Retinal pigment epithelial cell (primary cell): Measurements from ENCODE around the gene ECE2.

Experiments
- DNase-seq: peaks from one replicate; pipeline ENCODE4 v3.0.0-alpha.2; 2010; ENCODE audit warnings: low read depth
- H3K4me3 ChIP-seq: 2 replicates; pipeline ENCODE4 v1.5.1; 2011; ENCODE audit warnings: mild to moderate bottlenecking, low read length, control low read depth, moderate library complexity
- CTCF ChIP-seq: conservative IDR thresholded peaks from 2 replicates; pipeline ENCODE4 v1.5.1; 2011; ENCODE audit warnings: low read depth, low read length, control low read depth, inconsistent platforms

The ECE2 gene

DNA sequence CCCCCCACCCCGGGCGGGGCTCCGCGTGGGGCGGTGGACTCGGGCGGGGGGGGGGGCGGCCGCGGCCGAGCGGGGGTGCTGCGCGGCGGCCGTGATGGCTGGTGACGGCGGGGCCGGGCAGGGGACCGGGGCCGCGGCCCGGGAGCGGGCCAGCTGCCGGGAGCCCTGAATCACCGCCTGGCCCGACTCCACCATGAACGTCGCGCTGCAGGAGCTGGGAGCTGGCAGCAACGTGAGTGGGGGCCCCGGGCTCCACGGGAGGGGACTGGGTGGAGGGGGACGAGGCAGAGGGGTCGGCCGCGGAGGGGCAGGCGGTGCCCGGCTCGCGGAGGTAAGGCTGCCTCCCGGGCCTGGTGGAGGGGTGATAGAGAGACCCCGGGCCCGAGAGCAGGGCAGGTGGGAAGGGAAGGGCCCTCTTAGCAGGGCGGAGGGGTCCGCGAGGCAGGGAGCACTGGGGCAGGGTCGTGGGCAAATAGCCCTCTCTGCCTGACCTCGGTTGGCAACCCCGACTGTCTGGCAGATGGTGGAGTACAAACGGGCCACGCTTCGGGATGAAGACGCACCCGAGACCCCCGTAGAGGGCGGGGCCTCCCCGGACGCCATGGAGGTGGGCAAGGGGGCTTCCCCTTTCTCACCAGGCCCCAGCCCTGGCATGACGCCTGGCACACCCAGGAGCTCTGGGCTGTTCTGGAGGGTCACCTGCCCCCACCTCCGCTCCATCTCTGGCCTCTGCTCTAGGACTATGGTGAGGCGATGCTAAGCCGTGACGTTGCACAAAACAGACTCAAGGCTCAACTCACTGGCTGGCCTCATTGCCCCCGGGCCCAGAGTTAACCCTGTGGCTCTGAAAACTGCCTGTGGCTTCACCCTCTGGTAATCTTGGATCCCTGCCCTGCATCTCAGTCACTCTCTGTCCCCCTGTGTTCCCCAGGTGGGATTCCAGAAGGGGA, at the start of gene ECE2:
ECE2 (plus strand) TSS at position 62 of the 950 bp plus-strand sequence; CDS start at position 194, 132 bp downstream.
- DNase-seq: no peak
- TF ChIP-seq CTCF: no peak
- H3K4me3 ChIP-seq: peak within 1 kb of the TSS; percentile 23

DNA sequence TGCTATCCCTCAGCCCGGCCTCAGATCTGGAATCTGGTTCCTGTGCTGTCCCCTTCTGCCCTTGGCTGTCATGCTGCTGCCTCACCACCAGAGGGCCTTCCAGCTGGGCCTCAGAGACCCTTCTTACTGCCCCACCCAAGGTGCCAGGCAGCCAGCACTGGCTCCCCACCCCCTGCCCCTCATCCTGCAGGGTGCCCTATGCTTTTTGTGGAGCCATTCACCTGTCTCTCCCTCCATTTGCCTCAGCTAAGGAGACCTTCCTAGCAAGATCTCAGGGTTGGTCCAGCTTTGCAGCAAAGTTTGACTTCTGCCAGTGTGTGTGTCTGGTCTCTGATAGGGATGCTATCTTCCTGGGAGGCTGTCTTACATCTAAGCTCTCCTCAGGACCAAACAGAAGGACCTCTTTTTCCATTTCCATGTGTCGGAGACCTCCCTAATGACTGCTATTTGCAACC, 48.3 kb upstream of the ECE2 start:
- TF ChIP-seq CTCF: peak; percentile 92
- H3K4me3 ChIP-seq: no peak overlapping the region
- no peak for DNase-seq

DNA sequence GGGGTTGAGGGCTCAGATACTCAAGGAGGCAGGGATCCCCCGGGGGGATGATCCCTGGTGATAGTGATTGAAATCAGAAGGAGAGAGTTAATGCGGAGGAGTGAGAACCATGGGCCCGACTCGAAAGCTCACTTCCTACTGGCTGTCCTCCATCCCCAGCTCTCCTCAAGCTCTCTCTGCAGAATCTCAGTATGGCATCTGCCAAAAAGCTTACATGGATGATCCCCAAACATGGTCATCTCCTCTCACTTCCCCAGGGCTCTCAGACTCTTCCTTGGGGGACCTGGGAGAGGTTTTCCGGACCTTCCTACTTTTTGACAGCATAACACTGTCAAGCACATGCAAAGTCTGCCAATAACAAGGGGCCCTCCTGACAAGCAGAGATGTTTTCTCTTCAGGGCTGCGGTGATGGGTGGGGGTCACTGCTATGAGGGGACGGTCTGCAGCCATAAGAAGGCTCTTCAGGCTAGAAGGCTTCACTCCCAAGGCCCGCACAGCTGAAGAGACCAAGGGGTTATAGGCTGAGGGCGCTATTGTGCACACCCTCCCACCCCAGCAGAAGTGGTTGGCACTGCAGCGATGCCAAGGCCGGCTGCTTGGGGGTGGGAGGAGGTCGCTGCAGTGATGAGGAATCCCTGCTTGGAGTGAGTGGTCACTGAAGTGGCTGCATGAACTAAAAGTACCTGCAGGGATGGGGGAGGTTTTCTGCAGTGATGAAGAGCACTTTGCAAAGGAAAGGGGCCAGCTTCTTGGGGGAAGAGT, 47.3 kb upstream of the ECE2 start:
- H3K4me3 ChIP-seq: no peak overlapping the region
- TF ChIP-seq CTCF: no peak
- no peak for DNase-seq

- H3K4me3 ChIP-seq: peak within 1 kb of the TSS; percentile 29
- no peak for TF ChIP-seq CTCF
- DNase-seq: no peak
Observed at GRCh38 chr3:184229394-184230080, 46.3 kb upstream of the ECE2 start, which contains the start of gene VWA5B2. TSS of gene VWA5B2 (plus strand) at chr3:184229585. CDS start at chr3:184230529, 944 bp downstream.

DNA sequence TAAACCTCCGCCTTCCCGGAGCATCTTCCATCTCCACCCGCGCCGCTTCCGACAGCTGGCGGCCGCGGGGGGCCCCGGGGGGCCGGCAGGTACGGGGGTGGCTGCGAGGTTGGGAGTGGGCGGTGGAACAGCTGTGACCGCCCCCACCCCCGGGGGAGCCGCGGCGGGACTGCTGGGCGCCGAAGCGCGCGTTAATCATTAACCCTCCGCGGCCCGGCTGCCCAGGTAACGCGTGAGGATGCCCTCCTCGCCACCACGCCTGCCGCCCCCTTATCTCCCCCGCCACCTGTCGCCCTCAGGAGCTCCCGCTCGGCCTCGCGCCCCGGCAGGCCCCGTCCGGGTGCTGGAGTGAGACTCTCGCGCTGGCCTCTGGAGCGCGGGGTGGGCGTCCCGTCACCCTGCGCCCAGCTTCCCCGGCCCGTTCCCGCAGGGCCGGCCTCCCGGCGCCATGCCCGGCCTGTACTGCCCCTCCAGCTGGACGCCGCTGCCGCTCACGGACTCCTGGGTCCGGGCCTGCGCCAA, 45.7 kb upstream of the ECE2 start:
- H3K4me3 ChIP-seq: peak overlapping the region; percentile 26
- DNase-seq: no peak
- TF ChIP-seq CTCF: no peak
